Measurements from ENCODE around the gene CELF2.

CELF2 gene

DNA sequence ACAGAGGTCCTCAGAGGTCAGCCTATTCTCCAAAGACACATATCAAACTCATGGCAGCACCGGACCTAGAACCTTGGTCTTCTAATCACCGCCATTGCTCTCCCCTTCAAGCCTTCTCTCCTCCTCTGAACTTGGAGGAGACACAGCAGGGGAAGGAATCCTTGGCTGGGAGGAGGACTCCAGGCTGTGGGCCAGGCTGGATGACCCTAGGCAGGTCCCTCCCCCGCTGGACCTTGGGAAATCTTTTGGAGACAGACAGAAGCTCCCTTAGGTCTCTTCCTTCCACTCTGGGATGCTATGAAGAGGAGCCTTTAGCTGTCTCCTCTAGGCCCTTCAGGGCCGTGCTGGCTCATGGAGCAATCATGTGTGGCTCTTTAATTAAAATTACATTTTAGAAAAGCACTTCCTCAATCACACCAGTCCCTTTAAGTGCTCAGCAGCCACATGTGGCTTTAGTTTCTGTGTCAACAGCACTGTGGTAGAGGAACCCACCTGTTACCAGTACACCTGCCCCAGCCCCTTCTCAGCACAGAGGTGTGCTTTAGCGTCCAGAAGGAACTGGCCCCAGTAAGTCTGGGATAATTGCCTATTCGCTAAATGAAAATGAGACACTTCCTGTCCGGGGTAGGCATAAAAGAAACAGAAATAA is 238.2 kb downstream of the CELF2 start:
- no peak for DNase-seq

- DNase-seq = no peak
These were observed 239.2 kb downstream of the CELF2 start for GRCh38 chr10:11256896-11257295.

DNA sequence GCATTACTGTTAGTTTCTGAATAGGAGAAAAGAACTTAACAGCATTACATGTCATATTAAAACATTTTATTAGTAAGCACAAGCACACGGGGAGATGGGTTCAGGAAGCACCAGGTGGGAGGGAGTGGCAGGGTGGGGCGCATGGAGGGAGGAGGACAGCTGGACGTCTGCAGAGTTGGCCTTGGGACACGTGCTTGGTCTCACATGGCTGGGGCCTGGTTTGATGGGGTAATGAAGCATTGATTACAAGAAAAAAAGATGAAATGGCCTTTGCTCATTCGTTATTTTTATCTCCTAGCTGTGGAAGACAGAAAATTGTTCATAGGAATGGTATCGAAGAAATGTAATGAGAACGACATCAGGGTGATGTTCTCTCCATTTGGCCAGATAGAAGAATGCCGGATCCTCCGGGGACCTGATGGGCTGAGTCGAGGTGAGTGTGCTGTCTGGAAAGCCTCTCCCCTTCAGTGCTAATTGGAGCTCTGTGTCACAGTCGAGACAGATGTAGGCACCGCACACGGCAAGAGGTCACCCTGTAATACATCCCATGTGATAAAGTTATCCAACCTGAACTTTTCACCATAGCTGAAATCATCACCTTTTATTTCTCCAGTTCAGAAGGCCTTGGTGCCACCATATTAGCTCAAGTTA is 239.9 kb downstream of the CELF2 start:
- no peak for DNase-seq

GRCh38 chr10:11260170-11260569 is 242.5 kb downstream of the CELF2 start:
- DNase-seq = no peak

GRCh38 chr10:11261143-11261542 is 243.5 kb downstream of the CELF2 start:
- no peak for DNase-seq

- no peak for DNase-seq
These were observed 244.2 kb downstream of the CELF2 start for GRCh38 chr10:11261687-11262493.

GRCh38 chr10:11262494-11263345 is 245.0 kb downstream of the CELF2 start:
- no peak for DNase-seq

DNA sequence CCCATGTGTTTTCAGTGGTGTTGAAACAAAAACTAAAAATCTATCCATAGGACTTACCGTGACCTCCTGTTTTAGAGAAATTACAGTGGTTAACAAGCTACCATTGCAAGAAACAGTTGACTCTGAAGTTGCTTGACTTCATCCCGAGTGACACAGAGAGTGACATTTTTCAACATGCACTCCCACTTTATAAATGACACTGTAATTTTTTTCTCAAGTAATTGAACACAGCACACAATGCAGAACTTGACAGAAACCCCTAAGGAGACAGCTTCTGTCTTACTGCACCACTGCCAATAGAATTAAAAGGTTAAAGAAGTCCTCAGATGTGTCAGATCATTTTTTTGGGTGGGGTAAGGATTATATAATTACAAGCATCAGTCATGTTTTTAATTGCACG is 246.1 kb downstream of the CELF2 start:
- DNase-seq = no peak

DNA sequence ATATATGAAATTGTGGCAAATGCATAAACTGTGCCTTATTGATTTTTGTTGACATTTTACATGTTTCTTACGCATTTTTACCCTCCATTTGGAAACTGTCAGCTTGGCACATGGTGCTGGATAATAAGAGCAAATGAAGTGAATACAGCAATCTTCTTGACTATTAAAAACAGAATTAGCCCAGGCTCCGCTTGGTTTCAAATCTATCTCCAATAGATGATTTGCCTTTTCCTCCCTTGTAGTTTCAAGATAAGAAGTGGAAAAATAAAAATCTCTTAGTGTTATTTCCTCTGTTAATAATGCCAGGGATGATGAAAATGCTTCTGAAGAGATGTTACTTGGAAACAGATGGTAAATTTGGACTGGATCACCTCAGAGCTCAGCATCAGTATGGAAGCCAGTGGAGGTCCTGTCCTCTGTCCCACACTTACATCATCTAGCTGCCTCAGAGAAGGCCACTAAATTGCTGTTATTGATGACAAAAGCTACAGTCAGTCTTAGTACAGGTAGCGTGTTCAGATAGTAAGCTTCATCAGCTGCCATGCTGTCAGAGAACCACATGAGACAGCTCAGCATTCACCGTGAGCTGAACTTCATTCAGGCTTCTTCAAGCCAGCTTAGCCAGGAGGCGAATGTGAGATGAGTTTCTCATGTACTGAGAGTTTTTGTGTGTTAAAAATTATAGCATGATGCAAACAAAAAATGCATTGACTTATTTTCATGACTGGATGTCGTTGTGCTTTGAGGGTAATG is 246.8 kb downstream of the CELF2 start:
- no peak for DNase-seq

- DNase-seq = no peak
These were observed 247.8 kb downstream of the CELF2 start for GRCh38 chr10:11265484-11265883.

- DNase-seq = no peak
These were observed 248.8 kb downstream of the CELF2 start for GRCh38 chr10:11266426-11266825.

- DNase-seq = peak; percentile 13 to 42
These were observed 252.6 kb downstream of the CELF2 start for GRCh38 chr10:11270135-11270857.

- DNase-seq = no peak
These were observed 253.1 kb downstream of the CELF2 start for GRCh38 chr10:11270858-11271179.

DNA sequence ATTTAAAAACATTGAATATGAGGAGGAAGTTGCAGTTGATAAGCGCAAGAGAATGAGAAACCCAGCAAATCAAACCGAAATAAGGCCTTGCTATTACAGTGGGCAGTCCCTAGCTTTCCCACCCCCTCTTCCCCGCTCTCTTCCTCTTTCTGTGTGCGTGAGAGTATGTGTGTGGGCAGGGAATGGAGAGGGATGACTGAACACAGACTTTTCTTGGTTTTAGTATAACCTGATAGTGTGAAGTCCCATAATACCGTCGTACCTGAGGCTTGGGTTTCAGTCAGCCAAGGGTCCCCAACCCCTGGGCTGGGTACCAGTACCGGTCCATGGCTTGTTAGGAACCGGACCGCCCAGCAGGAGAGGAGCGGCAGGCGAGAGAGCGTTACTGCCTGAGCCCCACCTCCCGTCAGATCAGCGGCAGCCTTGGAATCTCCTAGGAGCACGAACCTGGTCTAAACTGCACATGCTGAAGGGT is 255.3 kb downstream of the CELF2 start:
- peak; percentile 59 to 81 for DNase-seq

DNA sequence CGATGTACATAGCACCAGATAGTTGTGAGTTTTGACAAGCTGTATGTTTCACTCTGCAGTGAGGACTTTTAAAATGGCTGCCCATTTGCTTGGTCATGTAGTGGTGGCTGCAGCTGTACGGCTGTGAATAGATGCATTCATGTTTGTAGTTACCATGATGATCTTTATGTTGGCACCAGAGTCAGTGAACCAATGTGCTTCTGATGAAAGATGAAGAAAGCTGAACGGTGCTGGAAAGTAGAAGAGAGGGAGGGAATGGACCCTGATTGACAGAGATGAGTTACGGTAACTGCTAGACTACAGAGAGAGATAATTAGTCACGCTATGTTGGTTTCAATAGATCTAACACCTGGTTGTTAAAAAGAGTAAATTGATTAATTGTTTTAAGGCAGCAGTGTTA is 256.8 kb downstream of the CELF2 start:
- no peak for DNase-seq

GRCh38 chr10:11275651-11276050 is 258.0 kb downstream of the CELF2 start:
- DNase-seq = no peak

GRCh38 chr10:11276449-11276990 is 258.8 kb downstream of the CELF2 start:
- DNase-seq = peak; percentile 5 to 70

- no peak for DNase-seq
These were observed 261.6 kb downstream of the CELF2 start for GRCh38 chr10:11279314-11279713.

DNA sequence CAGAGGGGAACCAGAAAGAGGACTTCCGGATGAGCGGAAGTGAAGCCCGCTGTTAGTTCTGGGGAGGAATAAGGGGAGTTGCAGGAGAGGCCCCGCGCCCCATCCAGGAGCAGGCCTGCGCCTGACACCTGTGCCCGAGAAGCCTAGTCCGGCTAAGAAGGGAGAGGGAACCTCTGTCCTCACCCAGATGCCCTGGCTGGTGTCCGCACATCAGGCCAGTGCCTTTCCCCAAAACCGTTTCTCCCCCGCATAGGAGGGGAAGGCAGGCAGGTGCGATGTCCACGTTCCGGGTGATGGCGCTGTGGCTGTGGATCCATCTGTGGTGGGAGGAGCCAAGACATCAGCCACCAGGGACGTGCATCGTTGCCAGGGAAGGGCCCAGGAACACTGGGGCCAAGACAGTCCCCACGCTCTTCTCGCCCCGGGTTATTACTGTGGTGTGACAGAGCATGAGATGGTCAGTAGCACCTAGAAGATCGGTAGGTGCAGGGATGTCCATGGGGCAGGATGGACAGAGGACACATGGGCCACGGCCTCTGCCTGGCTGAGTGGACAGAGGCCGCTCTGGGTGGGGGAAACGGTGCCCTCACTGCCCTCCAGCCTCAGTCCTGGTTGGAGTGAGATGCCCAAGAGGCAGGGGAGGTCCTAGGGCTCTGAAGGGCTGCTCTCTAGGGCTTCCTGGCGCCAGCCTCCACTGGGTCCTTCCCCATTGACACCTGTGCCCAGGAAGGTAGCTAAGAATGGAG is 262.7 kb downstream of the CELF2 start:
- DNase-seq = no peak

- peak in 1 of 2 donors; percentile 5 for DNase-seq
These were observed 264.5 kb downstream of the CELF2 start for GRCh38 chr10:11282156-11282555.

All from inflammatory macrophage treated with lipopolysaccharide for 1 hour (primary cell).